Activated T-helper 1 cell treated with anti-CD3 and anti-CD28 coated beads, Interleukin-12 subunit alpha, Interleukin-12 subunit beta, Interleukin-2, Interleukin-4 antibody, amounts not matched to agents 30 ng/mL and 10 ng/mL and 1 ng/mL, durations not matched to agents 14 hours and 24 hours and 36 hours (primary cell): Measurements from ENCODE around the gene GALNT9. TPM values are rescaled to one million over a fixed set of nuclear protein-coding genes. Genes with fewer than 3 reads are reported as not detected.

Experiments
- DNase-seq: peaks from one replicate; pipeline ENCODE4 v3.0.0; 2021; ENCODE audit warnings: low spot score
- H3K27ac Mint-ChIP-seq: one replicate; pipeline ENCODE4 v1.8.0; 2021; ENCODE audit warnings: mild to moderate bottlenecking, mixed read lengths
- H3K27me3 Mint-ChIP-seq: one replicate; pipeline ENCODE4 v1.8.0; 2022; ENCODE audit warnings: mild to moderate bottlenecking, moderate library complexity, mixed read lengths; ENCODE audit not compliant: insufficient read depth
- H3K36me3 Mint-ChIP-seq: one replicate; pipeline ENCODE4 v1.8.0; 2021; ENCODE audit warnings: low read depth, mixed read lengths
- H3K4me1 Mint-ChIP-seq: one replicate; pipeline ENCODE4 v1.8.0; 2021; ENCODE audit warnings: low read depth, mixed read lengths
- H3K4me3 Mint-ChIP-seq: one replicate; pipeline ENCODE4 v1.8.0; 2021; ENCODE audit warnings: mild to moderate bottlenecking, moderate library complexity, mixed read lengths
- H3K9me3 Mint-ChIP-seq: one replicate; pipeline ENCODE4 v1.8.0; 2021; ENCODE audit warnings: mixed read lengths
- intact Hi-C: fragments of 100-400 bp; cut with micrococcal nuclease; formaldehyde crosslinking; loops from one replicate; pipeline ENCODE4 v1.15.1; 2024
- total RNA-seq: library from RNA; stranded (reverse); gene quantifications from 2 replicates; pipeline ENCODE4 v1.2.3, GENCODE V29; 2022

Gene GALNT9
- total RNA-seq, 1 donor from 2014 or later, result not detected

DNA sequence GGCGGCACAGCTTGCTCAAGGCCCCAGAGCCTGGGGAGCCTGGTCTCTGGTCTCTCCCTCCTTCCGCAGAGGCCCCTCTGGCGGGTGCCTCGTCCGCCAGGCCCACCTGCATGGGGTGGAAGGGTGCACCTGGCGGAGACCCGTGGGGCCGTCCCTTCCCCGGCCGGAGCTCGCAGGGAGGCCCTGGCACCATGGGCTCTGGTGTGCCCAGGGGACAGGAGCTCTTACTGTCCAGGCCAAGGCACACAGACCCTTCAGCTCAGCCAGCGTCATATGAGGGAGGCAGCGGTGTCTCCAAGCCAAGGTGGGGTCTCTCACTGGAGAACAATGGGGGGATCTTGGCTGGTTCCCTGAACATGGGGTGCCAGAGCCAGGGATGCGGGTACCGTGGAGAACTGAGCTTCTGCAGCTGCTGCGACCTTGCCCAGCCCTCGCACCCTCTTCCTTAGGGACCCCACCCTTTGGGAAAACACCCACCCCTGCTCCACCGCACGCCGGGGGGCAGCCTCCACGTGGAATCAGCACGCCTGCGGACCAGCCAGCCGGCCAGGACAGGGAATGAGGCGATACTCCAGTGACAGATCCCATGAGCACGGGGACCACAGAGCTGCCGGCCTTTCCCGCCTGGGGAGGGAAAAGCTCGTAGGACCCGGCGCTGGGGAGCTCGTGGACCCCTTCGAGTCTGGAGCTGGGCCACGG, 25.7 kb upstream of the GALNT9 start:
- Mint-ChIP-seq H3K4me3 (no peak overlapping the region), H3K4me1 (no peaks in the 10 kb centered on the region), H3K36me3 (no peaks in the 10 kb centered on the region), H3K27ac (no peak overlapping the region), H3K9me3 (peaks cover 4% of the 10 kb centered on the region), H3K27me3 (no peaks in the 10 kb centered on the region)
- intact Hi-C loops, result no loop called here
- no peak for DNase-seq

DNA sequence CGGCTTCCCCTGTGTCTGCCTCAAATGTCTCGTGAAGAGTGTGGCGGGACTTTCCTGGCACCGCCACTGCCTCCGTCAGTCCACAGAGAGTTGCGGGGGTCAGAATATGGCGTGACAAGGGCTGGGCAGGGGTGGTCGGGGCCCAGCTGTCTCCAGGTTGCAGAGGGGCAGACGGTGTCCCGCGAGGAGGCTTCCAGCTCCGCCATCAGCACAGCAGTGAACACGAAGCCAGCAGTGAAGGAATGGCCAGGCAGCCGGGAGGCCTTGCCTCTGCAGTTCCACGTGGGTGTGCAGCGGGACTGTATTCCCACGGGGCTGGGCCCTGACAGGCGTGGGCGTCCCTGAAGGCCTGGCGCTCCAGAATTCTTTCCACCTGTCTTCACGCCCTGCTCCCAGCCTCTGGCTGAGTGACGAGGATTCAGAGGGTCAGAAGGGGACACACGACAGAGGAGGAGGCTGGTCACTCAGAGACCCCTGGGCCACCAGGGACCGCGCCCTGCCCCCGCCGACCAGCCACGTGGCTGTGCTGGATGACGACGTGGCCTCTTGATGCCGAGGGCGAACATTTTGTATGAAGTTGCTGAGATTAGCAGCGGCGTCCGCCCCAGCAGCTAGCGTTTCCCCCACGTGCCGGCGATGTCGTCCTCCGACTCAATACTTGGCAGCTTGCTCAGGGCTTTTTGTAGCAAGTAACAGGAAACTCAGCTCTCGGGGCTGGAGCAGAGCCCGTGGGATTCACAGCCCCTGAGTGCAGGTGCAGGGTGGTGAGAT, 25.0 kb upstream of the GALNT9 start:
- H3K36me3 Mint-ChIP-seq, result no peaks in the 10 kb centered on the region
- no peaks in the 10 kb centered on the region for H3K27me3 Mint-ChIP-seq
- H3K4me3 Mint-ChIP-seq, result no peak overlapping the region
- H3K9me3 Mint-ChIP-seq, result no peaks in the 10 kb centered on the region
- intact Hi-C loops, result no loop called here
- H3K27ac Mint-ChIP-seq, result no peak overlapping the region
- H3K4me1 Mint-ChIP-seq, result no peaks in the 10 kb centered on the region
- DNase-seq, result no peak

DNA sequence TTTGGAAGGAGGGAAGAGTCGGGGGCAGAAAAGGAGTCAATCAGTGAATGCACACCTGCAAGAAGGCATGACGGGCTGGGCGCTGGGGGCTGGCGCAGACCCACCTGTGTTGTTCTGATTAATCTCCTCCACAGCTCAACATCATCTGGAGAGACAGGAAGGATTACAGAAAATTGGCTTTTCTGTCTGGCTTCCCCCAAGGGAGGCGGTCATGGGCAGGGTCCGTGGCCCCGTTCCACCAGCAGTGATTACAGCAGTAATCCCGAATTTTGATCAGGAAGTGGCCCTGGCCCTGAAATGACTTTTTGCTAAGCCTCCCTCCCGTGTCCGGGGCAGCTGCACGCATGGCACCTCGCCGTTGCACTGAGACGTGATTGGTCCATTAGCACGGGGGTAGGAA, 24.4 kb upstream of the GALNT9 start:
- H3K27me3 Mint-ChIP-seq, result no peaks in the 10 kb centered on the region
- H3K36me3 Mint-ChIP-seq, result no peaks in the 10 kb centered on the region
- H3K9me3 Mint-ChIP-seq, result no peaks in the 10 kb centered on the region
- intact Hi-C loops, result no loop called here
- H3K27ac Mint-ChIP-seq, result no peak overlapping the region
- H3K4me3 Mint-ChIP-seq, result no peak overlapping the region
- DNase-seq, result no peak
- H3K4me1 Mint-ChIP-seq, result no peaks in the 10 kb centered on the region

DNA sequence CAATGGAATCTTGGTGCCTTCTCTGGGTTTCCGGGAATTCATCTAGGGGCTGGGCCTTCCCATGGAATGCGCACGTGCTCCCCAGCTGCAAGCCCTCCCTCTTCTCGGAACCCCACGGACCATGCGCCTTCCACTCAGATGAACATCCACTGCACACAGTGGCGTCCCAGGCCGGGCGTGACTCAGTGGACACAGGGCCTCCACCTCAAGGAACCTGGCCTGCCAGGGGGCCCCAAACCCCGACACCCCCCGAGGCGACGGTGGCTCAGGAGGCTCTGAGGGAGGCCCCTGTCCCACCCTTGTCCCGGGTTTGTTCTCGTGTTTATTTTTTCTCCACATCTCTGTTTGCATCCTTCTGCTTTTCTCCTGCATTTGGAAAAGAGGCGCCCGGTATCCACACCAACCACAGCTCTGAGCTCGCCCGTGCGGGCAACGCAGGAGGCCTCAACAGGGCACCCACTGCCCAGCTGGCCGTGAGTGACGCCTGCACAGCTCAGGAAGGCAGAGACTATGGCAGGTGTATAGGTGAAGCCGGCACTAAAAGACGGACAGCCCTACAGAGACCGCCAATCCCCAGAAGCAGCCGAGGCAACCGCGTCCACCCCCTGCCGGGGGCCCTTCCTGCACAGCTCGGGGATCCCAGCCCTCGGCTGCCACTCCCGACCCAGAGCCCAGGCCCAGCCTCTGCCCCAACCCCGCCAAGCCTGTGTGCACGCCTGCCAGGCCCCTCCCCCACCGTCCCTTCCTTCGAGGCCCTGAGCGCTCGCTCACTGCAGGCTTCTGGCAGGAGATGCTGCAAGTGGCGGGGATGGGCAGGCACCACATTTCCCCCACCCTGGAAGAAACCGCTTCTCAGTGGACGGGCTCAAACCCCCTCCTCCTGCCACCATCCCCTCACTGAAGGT, 23.8 kb upstream of the GALNT9 start:
- H3K27me3 Mint-ChIP-seq, result no peaks in the 10 kb centered on the region
- H3K4me1 Mint-ChIP-seq, result no peaks in the 10 kb centered on the region
- H3K27ac Mint-ChIP-seq, result no peak overlapping the region
- H3K4me3 Mint-ChIP-seq, result no peak overlapping the region
- no peaks in the 10 kb centered on the region for H3K9me3 Mint-ChIP-seq
- no peaks in the 10 kb centered on the region for H3K36me3 Mint-ChIP-seq
- DNase-seq, result no peak
- intact Hi-C loops, result no loop called here

DNA sequence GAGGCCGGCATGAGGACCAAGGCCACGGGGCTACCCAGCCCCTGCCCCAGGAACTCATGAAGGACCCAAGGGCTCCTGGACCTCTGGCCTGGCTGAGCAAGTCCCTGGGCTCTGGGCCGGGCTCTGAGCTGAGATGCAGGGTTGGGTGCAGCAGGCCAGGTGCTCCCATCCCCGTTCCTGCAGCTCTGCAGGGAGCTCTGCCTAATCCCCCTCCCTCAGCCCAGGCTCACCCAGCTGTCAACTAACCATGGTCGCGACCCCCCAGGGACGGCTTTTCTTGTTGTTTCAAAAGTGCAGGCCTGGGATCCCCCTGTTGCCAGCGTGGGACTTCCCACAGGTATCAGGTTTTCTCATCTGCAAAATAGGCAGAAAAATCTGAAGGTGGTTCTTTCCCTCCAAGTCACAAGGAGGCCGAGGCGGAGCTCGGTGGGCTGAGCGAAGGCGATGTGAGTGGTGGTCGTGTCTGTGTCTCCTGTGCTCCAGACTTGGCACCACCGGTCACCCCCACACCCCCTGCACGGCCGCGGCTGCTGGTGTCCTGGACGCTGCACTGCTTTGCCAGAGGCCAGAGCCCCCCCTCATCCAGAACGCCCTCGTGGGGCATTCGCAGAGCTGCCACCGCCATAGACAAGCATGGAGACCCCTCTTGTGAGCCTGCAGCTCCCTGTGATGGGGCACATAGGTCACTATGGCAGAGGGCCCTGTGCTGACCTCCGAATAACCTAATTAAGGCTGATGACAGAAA, 22.5 kb upstream of the GALNT9 start:
- no peaks in the 10 kb centered on the region for H3K4me1 Mint-ChIP-seq
- H3K36me3 Mint-ChIP-seq, result no peaks in the 10 kb centered on the region
- no peak overlapping the region for H3K27ac Mint-ChIP-seq
- no peak for DNase-seq
- intact Hi-C loops, result no loop called here
- H3K9me3 Mint-ChIP-seq, result no peaks in the 10 kb centered on the region
- no peak overlapping the region for H3K4me3 Mint-ChIP-seq
- no peaks in the 10 kb centered on the region for H3K27me3 Mint-ChIP-seq

DNA sequence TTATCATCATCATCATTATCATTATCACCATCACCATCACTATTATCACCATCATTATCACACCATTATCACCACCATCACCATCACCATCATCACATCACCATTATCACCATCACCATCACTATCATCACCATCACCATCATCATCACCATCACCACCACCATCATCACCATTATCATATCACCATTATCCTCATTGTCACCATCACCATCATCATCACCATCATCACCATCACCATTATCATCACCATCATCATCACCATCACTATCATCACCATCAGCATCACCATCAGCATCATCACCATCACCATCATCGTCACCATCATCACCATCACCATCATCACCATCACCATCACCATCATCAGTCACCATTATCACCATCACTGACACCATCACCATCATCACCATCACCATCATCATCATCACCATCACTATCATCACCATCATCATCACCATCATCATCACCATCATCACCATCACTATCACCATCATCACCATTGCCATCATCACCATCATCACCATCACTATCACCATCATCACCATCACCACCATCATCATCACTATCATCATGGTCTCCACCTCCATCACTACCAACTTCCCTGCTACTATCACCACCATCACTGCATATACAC, 20.2 kb upstream of the GALNT9 start:
- no peaks in the 10 kb centered on the region for H3K4me1 Mint-ChIP-seq
- no peak overlapping the region for H3K4me3 Mint-ChIP-seq
- no peaks in the 10 kb centered on the region for H3K9me3 Mint-ChIP-seq
- no peak overlapping the region for H3K27ac Mint-ChIP-seq
- no peaks in the 10 kb centered on the region for H3K36me3 Mint-ChIP-seq
- intact Hi-C loops, result no loop called here
- DNase-seq, result no peak
- H3K27me3 Mint-ChIP-seq, result peaks cover 3% of the 10 kb centered on the region

DNA sequence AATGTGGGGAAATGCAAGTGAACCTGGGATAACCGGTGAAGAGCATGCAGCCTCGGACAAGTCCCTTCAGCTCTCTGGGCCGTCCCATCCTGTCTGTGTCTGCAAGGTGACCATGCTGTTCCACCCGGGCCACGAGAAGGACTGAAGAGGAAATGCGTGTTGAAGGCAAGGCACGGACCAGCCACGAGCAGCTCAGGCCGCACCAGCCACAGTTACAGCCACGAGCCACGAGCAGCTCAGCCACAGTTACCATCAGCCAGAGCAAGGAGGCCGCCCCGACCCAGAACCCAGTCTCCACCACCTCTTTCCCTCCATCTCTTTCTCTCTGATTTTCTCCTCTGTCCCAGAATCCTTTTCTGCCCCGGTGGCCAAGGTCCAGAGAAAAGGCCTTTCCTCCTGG, 18.8 kb upstream of the GALNT9 start:
- no peaks in the 10 kb centered on the region for H3K4me1 Mint-ChIP-seq
- H3K36me3 Mint-ChIP-seq, result no peaks in the 10 kb centered on the region
- DNase-seq, result no peak
- no peak overlapping the region for H3K27ac Mint-ChIP-seq
- H3K4me3 Mint-ChIP-seq, result no peak overlapping the region
- H3K9me3 Mint-ChIP-seq, result no peaks in the 10 kb centered on the region
- intact Hi-C loops, result no loop called here
- H3K27me3 Mint-ChIP-seq, result peaks cover 3% of the 10 kb centered on the region

DNA sequence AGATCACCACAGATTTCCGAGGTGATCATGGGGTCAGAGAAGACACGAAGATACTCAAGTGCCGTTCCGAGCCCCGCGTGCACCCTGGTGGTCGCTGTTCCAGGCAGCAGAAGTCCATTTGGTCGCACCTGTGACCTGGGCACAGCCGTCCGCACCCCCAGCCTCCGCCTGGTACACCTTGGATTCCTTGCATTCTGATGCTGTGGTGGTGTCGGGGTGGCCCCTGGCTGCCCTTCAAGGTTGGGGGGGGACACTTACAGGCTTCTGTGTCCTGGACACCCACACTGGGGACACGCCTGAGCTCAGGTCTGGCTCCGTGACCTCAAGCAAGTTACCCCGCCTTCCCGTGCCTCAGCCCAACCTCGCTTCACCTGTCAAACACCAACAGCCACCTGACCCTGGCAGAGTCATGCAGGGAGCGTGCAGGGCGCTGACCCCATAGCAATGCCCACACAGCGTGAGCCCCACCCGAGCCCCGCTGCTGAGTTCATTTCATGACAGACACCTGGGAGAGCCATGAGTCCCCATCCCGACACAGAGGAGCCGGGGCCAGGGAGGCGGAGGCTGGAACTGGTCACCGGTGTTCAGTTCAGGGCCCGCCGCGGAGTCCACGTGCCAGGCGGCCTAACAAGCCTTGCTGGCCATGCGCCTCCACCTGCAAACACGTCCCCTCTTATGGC, 17.9 kb upstream of the GALNT9 start:
- Mint-ChIP-seq H3K27ac (no peak overlapping the region), H3K9me3 (no peaks in the 10 kb centered on the region), H3K4me1 (no peaks in the 10 kb centered on the region)

DNA sequence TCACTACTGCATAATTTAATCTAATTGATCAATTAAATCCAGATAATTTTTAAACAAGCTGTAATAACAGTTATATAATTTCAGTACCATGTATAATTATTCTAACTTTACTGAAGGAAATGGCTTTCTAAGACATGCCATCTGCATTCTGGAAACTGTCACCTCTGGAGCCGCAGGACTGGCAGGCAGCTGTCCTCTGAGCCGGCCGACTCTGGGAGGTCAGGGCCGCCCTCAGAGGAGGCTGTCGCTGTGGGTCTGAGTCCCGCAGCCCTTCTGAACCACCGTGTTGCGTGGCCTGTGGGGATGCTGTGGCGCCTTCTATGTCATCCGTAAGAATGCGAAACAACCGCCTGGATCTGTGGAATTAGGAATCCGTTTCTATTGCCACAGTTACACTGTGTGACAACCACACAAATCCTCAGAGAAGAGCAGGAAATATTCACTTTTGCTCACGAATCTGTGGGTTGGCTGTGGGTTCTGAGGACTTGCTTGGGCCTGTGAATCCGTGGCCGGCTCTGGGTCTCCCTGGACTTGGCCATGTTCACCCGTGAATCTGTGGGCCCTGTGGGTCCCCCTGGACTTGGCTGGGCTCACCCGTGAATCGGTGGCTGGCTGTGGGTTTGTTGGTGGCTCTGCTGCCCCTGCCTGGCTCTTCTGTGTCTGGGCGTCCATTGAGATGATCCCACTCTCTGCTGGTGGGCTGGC, 17.2 kb upstream of the GALNT9 start:
- H3K27me3 Mint-ChIP-seq, result peaks cover 3% of the 10 kb centered on the region
- H3K36me3 Mint-ChIP-seq, result no peaks in the 10 kb centered on the region
- intact Hi-C loops, result no loop called here
- H3K4me1 Mint-ChIP-seq, result no peaks in the 10 kb centered on the region
- H3K9me3 Mint-ChIP-seq, result no peaks in the 10 kb centered on the region
- no peak for DNase-seq
- no peak overlapping the region for H3K27ac Mint-ChIP-seq
- no peak overlapping the region for H3K4me3 Mint-ChIP-seq

More for the DNA sequence above, 17.9 kb upstream of the GALNT9 start:
- H3K4me3 Mint-ChIP-seq, result no peak overlapping the region
- no peaks in the 10 kb centered on the region for H3K36me3 Mint-ChIP-seq
- no peak for DNase-seq
- intact Hi-C loops, result no loop called here
- peaks cover 3% of the 10 kb centered on the region for H3K27me3 Mint-ChIP-seq

DNA sequence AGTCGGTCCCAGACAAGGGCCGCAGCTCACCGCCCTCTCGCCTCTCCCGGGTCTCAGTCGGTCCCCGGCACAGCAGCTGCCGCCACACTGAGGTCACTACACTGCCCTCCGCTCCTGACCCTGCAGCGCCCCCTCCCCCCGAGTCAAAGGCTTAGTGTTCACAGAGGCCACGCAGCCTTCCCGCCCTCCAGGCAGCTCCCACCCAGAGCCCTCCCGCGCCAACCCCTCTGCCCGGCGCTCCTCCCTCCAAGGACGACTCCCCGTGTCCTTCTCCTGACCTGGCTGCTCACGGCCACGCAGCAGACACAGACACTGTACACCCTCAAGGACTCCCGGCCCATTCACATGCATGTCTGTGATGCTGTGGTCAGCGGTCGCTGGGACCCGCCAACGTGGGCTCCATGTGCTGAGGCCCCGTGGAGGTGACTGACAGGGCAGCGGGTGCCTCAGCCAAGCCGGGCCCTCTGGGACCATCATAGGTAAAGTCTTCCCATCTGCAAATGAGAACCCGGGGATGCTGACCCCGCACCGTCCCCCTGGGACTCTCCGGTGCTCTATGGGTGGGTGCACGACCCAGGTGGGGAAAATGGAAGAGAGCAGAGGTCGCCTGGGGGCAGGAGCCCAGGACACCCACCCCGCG, 16.3 kb upstream of the GALNT9 start:
- Mint-ChIP-seq H3K27ac (no peak overlapping the region), H3K27me3 (peaks cover 3% of the 10 kb centered on the region), H3K9me3 (no peaks in the 10 kb centered on the region), H3K4me1 (no peaks in the 10 kb centered on the region), H3K4me3 (no peak overlapping the region), H3K36me3 (no peaks in the 10 kb centered on the region)
- no peak for DNase-seq
- intact Hi-C loops, result no loop called here

DNA sequence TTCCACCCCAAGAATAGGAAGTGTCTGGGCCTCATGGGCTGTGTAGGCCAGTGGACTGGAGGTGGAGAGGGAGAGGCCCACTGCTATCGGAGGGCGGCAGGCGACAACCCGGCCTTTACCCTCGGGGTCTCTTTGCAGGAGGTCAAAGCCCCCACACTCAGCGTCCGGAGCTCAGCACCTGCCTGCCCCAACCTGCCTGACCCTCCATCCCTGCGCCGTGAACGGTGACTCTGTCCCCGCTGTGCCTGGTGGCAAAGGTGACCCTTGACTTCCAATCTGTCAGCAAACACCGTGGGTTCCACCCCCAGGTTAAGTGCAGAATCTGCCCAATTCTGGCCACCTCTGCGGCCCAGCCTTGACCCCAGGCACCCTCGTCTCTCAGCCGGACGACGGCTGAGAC, 15.7 kb upstream of the GALNT9 start:
- H3K36me3 Mint-ChIP-seq, result no peaks in the 10 kb centered on the region
- peaks cover 3% of the 10 kb centered on the region for H3K27me3 Mint-ChIP-seq
- no peak overlapping the region for H3K4me3 Mint-ChIP-seq
- H3K4me1 Mint-ChIP-seq, result no peaks in the 10 kb centered on the region
- no peak overlapping the region for H3K27ac Mint-ChIP-seq
- H3K9me3 Mint-ChIP-seq, result no peaks in the 10 kb centered on the region
- DNase-seq, result no peak
- intact Hi-C loops, result no loop called here
